Suprapubic skin (tissue), 3 donors: ENCODE measurements around the gene EMILIN3.

ENCODE experiments used
- CTCF ChIP-seq, 2 donors: fragments of 200-600 bp in 1 of 2; fragments of 450-650 bp in 1 of 2; sonication (generic) in 1 of 2; IDR thresholded peaks; one replicate each; pipeline ENCODE4 v1.5.1; 2016 to 2019; ENCODE audit warnings: antibody characterized with exemption in 2 of 2, mild to moderate bottlenecking in 1 of 2, moderate library complexity in 1 of 2
- POLR2AphosphoS5 ChIP-seq, 3 donors: sonication (generic); formaldehyde crosslinking; IDR thresholded peaks; one replicate each; pipeline ENCODE4 v1.6.1; 2017; ENCODE audit warnings: antibody characterized with exemption in 3 of 3

- TF ChIP-seq POLR2AphosphoS5 (IDR thresholded peaks at IDR 0.05) (no peak), CTCF (IDR thresholded peaks at IDR 0.05) (no peak)
These were observed 25.0 kb upstream of the EMILIN3 start for GRCh38 chr20:41391587-41392001.
